ENCODE measurements around the gene CCL4.

DNA sequence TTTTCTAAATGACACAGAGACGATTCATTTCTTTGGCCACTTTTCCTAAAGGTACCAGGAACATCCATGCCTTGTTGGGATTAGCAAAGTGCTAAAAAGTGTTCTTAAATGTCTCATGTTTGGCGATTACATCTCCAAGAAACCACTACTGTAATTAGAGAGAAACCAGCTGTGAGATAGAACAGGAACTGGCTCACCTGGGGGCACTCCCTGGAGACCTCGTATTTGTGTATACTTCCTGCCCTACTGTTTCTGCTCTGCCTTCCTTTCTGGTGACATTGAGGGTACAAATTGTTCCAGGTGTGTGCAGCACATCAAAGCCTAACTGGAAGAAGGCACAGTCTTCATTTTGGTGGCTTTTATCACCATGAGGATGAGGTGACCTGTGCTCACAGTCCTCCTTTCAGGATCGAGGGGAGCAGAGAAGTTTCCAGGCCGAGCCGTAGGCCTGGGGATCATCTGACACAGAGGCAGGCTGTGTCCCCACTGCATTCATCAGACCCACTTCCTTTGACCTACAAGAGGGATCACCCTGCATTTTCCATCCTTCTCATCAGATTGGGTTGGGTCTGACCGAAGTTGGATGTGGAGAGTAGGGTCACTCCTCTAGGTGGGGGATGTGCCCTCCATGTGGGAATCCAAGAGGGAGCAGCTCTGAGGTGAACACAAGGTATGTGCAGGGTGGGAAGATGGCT, 23.7 kb downstream of the CCL4 start:
- TF ChIP-seq, protein P1, sequence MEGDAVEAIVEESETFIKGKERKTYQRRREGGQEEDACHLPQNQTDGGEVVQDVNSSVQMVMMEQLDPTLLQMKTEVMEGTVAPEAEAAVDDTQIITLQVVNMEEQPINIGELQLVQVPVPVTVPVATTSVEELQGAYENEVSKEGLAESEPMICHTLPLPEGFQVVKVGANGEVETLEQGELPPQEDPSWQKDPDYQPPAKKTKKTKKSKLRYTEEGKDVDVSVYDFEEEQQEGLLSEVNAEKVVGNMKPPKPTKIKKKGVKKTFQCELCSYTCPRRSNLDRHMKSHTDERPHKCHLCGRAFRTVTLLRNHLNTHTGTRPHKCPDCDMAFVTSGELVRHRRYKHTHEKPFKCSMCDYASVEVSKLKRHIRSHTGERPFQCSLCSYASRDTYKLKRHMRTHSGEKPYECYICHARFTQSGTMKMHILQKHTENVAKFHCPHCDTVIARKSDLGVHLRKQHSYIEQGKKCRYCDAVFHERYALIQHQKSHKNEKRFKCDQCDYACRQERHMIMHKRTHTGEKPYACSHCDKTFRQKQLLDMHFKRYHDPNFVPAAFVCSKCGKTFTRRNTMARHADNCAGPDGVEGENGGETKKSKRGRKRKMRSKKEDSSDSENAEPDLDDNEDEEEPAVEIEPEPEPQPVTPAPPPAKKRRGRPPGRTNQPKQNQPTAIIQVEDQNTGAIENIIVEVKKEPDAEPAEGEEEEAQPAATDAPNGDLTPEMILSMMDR (IDR thresholded peaks at IDR 0.05): no peak
- TF ChIP-seq POLR2AphosphoS5 (IDR thresholded peaks at IDR 0.05; ENCODE audit: low read depth, low read length): no peak
- TF ChIP-seq, protein P2, sequence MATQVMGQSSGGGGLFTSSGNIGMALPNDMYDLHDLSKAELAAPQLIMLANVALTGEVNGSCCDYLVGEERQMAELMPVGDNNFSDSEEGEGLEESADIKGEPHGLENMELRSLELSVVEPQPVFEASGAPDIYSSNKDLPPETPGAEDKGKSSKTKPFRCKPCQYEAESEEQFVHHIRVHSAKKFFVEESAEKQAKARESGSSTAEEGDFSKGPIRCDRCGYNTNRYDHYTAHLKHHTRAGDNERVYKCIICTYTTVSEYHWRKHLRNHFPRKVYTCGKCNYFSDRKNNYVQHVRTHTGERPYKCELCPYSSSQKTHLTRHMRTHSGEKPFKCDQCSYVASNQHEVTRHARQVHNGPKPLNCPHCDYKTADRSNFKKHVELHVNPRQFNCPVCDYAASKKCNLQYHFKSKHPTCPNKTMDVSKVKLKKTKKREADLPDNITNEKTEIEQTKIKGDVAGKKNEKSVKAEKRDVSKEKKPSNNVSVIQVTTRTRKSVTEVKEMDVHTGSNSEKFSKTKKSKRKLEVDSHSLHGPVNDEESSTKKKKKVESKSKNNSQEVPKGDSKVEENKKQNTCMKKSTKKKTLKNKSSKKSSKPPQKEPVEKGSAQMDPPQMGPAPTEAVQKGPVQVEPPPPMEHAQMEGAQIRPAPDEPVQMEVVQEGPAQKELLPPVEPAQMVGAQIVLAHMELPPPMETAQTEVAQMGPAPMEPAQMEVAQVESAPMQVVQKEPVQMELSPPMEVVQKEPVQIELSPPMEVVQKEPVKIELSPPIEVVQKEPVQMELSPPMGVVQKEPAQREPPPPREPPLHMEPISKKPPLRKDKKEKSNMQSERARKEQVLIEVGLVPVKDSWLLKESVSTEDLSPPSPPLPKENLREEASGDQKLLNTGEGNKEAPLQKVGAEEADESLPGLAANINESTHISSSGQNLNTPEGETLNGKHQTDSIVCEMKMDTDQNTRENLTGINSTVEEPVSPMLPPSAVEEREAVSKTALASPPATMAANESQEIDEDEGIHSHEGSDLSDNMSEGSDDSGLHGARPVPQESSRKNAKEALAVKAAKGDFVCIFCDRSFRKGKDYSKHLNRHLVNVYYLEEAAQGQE (IDR thresholded peaks at IDR 0.05; ENCODE audit: insufficient read depth in 1 of 2, low read depth in 2 of 2, low read length in 1 of 2): no peak
